ENCODE data around the gene ITPRID1.

GRCh38 chr7:31495653-31496052 is 18.2 kb upstream of the ITPRID1 start:
- TF ChIP-seq CTCF (IDR thresholded peaks at IDR 0.05; ENCODE audit: low read depth, low read length, poor library complexity, severe bottlenecking): no peak
- TF ChIP-seq EZH2phosphoT487 (IDR thresholded peaks at IDR 0.05; ENCODE audit: borderline replicate concordance, low read length): no peak
